NOMO-1 treated with DMSO at 0.1 percent for 48 hours (cell line): ENCODE results near the gene ME2.
"Not testable (repeated sequence)": the region's sequence is repeated elsewhere in the genome, so short reads cannot be mapped to it uniquely, and the experiment has no call there.

ENCODE experiments used
- DNase-seq: peaks from one replicate; lab custom pipeline; 2025; ENCODE audit not compliant: unreplicated experiment; lab: John Stamatoyannopoulos, UW

Gene ME2

DNA sequence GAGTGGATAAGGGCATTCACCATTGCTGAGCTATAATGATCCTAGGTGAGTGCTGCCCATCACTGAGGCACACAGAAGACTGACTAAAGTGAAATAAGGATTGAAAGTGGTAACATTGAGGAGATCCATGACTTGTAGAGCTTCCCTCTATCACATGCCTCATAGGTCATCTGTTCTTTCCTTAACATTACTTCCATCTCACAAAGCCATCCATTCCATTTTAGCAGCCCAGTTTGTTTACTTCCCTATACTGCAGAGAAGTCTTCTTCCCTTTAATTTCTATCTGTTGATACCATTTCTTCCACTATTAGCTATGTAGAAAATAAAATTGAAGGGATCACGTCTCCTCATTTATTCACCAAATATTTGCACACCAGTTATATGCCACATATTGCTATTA is 32.1 kb downstream of the ME2 start:
- DNase-seq: no peak

DNA sequence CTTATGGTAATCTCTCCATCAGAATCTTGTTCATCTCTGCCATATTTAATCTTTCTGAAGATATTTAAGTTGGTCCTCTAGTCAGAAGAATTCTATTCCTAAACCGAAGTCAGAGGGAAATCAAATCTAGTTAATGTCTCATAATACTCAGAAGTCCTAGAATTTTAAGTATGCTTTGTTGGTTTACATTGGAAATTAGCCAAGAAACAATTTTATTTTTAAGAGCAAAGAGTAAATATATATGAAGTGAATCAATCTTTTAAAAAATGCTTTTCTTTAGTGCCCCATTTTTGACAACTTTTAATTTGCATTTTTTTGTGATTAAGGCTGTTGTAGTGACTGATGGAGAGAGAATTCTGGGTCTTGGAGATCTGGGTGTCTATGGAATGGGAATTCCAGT is 38.1 kb downstream of the ME2 start:
- DNase-seq: no peak

DNA sequence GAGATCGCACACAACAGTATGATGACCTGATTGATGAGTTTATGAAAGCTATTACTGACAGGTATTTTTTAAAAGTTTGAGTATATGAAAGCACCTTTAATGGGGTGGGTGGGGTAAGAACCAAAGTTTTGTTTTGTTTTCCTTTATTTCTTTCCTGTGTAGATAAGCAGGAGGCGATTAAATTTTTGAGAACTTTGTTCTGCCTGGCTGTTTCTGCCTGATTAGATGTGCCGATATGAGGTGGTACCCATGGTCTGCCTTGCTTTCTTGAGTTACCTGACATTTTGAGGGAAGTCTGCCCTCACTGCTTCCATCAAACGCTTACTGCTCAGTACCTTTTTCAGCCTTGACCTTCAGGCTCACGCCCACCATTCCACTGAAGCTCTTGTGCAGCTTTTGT is 39.2 kb downstream of the ME2 start:
- no peak for DNase-seq

DNA sequence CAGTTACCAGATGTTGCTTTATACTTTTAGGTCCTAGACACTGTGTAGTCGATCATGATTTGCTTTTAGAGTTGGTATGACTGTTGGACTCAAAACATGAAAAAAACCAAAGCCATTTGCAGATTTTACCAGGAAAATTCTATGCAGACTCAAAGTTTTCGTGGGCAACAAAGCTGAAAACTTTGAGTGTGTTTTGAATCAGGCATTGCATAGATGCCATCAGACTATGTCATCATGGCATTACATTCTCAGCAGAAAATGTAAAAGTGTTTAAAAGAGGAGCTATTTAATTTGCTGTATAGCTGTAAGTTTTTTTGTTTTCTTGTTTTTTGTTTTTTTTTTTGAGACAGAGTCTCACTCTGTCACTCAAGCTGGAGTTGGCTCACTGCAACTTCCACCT is 45.5 kb downstream of the ME2 start:
- no peak for DNase-seq

DNA sequence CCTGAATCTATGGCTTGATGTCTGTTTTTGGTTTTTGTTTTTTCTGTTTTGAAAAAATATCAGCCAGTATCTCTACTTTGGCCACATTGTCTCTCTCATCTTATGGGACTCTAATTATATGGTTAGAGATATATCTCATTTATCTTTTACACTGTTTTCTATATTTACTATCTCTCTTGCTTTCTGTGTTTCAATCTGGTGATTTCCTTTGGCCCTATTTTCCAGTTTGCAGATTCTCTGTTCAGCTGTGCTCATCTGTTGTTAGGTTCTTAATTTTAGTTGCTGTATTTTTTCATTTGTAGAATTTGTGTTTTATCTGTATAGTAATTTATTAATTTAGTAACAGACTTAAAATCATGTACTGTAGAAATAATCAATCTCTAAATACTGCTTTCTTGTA is 47.6 kb downstream of the ME2 start:
- no peak for DNase-seq

- no peak for DNase-seq
These were observed 49.6 kb downstream of the ME2 start for GRCh38 chr18:50928551-50928950.

GRCh38 chr18:50933684-50934083 is 54.8 kb downstream of the ME2 start:
- DNase-seq: no peak

DNA sequence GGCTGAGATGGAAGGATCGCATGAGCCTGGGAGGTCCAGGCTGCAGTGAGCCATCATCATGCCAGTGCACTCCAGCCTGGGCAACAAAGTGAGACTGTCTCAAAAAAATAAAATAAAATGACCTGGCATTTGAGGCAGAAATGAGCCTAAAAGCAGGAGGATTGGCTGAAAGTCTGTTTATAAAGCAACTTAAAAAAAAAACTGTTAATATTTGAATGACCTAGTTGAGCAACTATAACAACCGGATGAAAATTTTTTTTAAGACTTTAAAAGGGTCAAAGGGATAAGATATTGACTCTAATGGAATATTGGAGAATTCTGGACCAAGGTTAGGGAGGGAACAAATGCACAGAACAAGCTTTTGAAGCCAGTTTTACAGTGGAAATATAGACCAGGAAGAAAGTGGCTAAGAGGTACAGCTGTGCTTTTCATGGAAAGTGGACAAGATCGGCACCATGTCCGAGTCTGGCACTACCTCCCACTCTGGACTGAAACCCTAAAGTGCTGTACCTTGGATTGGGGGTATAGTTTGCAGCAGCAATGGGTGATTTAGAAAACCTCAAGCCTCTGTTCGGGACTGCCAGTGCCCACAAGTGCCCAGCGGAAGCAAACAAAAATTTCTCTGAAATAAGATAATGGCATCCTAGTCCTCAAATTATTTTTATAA is 55.8 kb downstream of the ME2 start:
- no peak for DNase-seq

GRCh38 chr18:50935493-50936191 is 56.7 kb downstream of the ME2 start:
- no peak for DNase-seq

GRCh38 chr18:50937183-50937582 is 58.3 kb downstream of the ME2 start:
- no peak for DNase-seq

GRCh38 chr18:50938912-50939311 is 60.0 kb downstream of the ME2 start:
- DNase-seq: no peak

- peak; percentile 84 for DNase-seq
These were observed 65.5 kb downstream of the ME2 start for GRCh38 chr18:50944245-50944932.

GRCh38 chr18:50945918-50946317 is 67.0 kb downstream of the ME2 start:
- not testable (repeated sequence) for DNase-seq

DNA sequence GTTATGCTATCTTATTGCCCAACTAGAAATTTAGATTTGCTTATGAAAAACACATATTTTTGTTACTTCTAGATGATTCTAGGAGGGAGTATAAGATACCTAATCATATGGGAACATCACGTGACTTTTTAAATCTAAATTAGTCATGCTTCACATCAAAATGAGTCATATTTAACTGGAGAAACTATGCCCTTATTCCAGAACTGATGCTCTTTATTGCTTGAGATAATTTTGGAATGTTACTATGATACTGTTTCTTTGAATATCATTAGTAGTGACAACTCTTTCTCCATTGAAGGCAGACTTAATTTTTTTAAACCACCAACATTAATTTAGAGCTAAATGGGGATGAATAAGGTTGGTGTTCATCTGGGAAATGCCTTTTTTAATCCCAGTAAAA is 69.0 kb downstream of the ME2 start:
- DNase-seq: no peak

GRCh38 chr18:50949185-50949584 is 70.3 kb downstream of the ME2 start:
- no peak for DNase-seq

- DNase-seq: no peak
These were observed 71.7 kb downstream of the ME2 start for GRCh38 chr18:50950626-50951025.

DNA sequence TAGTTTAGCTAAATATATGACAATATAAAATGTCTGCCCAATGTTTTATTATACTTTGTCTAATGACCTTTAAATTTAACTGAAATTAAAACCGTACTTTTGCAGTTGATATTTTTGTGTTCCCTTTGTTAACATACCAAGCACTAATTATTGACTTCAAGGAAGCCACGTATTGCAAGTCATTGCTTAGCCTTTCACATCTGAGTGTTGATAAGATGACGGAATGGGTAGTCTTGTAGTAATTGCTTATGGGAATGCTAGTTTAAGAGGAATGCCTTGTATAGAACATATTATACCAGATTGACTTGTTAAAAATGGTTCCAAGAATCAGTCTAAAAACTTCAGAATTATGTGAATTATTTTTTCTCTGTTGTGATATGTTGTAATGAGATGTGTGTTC is 74.9 kb downstream of the ME2 start:
- no peak for DNase-seq

- no peak for DNase-seq
These were observed 76.3 kb downstream of the ME2 start for GRCh38 chr18:50955253-50955652.

- DNase-seq: no peak
These were observed 77.2 kb downstream of the ME2 start for GRCh38 chr18:50956116-50956515.

DNA sequence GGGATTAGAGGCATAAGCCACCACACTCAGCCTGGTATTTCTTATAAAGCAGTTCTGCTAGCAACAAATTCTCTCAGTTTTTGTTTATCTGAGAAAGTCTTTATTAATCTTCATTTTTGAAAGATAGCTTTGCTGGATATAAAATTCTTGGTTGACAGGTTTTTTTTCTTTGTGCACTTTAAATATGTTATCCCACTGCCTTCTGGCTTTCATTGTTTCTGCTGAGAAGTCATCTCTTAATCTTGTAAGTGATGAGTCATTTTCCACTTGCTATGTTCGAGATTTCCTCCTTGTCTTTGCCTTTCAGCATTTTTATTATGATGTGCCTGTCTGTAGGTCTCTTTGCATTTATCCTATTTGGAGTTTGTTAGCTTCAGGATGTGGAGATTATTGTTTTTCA is 83.1 kb downstream of the ME2 start:
- DNase-seq: no peak

GRCh38 chr18:50967714-50968661 is 89.1 kb downstream of the ME2 start, which contains the start of gene ELAC1:
Gene ELAC1 (plus strand): TSS chr18:50968040. CDS start chr18:50974405, 6,365 bp downstream.
- DNase-seq: peak; percentile 61
